ENCODE data around the gene SLC25A22. TPM values are rescaled to one million over a fixed set of nuclear protein-coding genes. Genes with fewer than 3 reads are reported as not detected.

Gene SLC25A22
- total and polyA plus RNA-seq, 9 of the 15 experiments (the other 6 are each of a cell fraction or from before 2014, with no cell fraction given): 0.41 to 55.4 (median 11.4) TPM

- TF ChIP-seq, protein P1, sequence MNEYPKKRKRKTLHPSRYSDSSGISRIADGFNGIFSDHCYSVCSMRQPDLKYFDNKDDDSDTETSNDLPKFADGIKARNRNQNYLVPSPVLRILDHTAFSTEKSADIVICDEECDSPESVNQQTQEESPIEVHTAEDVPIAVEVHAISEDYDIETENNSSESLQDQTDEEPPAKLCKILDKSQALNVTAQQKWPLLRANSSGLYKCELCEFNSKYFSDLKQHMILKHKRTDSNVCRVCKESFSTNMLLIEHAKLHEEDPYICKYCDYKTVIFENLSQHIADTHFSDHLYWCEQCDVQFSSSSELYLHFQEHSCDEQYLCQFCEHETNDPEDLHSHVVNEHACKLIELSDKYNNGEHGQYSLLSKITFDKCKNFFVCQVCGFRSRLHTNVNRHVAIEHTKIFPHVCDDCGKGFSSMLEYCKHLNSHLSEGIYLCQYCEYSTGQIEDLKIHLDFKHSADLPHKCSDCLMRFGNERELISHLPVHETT (CRISPR knock-in tag; conservative IDR thresholded peaks at IDR 0.05 in 1 of 2, IDR thresholded peaks at IDR 0.05 in 1 of 2): no peak
- no peak for TF ChIP-seq ELF4 (CRISPR knock-in tag; IDR thresholded peaks at IDR 0.05)
- no peak for TF ChIP-seq CBX1 (IDR thresholded peaks at IDR 0.05; ENCODE audit: low read depth)
- TF ChIP-seq DLX4 (CRISPR knock-in tag; IDR thresholded peaks at IDR 0.05): no peak
- TF ChIP-seq MEIS2 (IDR thresholded peaks at IDR 0.05; ENCODE audit: partially characterized antibody): no peak
- peak; percentile 78 for TF ChIP-seq L3MBTL2 (IDR thresholded peaks at IDR 0.05)
- no peak for TF ChIP-seq ADNP (tag; IDR thresholded peaks at IDR 0.05)
- no peak for TF ChIP-seq ZKSCAN1 (IDR thresholded peaks at IDR 0.05; ENCODE audit: low read depth, low read length)
- no peak for TF ChIP-seq PCBP2 (IDR thresholded peaks at IDR 0.05; ENCODE audit: low read depth, low read length, poor library complexity, severe bottlenecking)
- no peak for TF ChIP-seq FOXJ2 (tag; IDR thresholded peaks at IDR 0.05)
- no peak for TF ChIP-seq TAF1 (IDR thresholded peaks at IDR 0.05; ENCODE audit: control insufficient read depth, extremely low read depth, insufficient read depth, low read length, severe bottlenecking)
- no peak for TF ChIP-seq ARID2 (IDR thresholded peaks at IDR 0.05)
- TF ChIP-seq NFXL1 (CRISPR knock-in tag; IDR thresholded peaks at IDR 0.05): no peak
- no peak for TF ChIP-seq KLF13 (tag; IDR thresholded peaks at IDR 0.05; ENCODE audit: borderline replicate concordance, low read depth)
- TF ChIP-seq ZNF224 (CRISPR knock-in tag; IDR thresholded peaks at IDR 0.05): no peak
- no peak for TF ChIP-seq ELF2 (CRISPR knock-in tag; IDR thresholded peaks at IDR 0.05)
- TF ChIP-seq TRIM24 (IDR thresholded peaks at IDR 0.05): no peak
- no peak for TF ChIP-seq ZFP30 (CRISPR knock-in tag; IDR thresholded peaks at IDR 0.05; ENCODE audit: borderline replicate concordance)
- TF ChIP-seq NUFIP1 (IDR thresholded peaks at IDR 0.05; ENCODE audit: partially characterized antibody): no peak
- no peak for TF ChIP-seq RBM15 (IDR thresholded peaks at IDR 0.05; ENCODE audit: insufficient read depth, low read length)
- no peak for TF ChIP-seq WHSC1 (IDR thresholded peaks at IDR 0.05; ENCODE audit: low read length)
- TF ChIP-seq, protein P2, sequence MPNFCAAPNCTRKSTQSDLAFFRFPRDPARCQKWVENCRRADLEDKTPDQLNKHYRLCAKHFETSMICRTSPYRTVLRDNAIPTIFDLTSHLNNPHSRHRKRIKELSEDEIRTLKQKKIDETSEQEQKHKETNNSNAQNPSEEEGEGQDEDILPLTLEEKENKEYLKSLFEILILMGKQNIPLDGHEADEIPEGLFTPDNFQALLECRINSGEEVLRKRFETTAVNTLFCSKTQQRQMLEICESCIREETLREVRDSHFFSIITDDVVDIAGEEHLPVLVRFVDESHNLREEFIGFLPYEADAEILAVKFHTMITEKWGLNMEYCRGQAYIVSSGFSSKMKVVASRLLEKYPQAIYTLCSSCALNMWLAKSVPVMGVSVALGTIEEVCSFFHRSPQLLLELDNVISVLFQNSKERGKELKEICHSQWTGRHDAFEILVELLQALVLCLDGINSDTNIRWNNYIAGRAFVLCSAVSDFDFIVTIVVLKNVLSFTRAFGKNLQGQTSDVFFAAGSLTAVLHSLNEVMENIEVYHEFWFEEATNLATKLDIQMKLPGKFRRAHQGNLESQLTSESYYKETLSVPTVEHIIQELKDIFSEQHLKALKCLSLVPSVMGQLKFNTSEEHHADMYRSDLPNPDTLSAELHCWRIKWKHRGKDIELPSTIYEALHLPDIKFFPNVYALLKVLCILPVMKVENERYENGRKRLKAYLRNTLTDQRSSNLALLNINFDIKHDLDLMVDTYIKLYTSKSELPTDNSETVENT (CRISPR knock-in tag; IDR thresholded peaks at IDR 0.05): no peak
- TF ChIP-seq EP400 (IDR thresholded peaks at IDR 0.05): peak; percentile 81
Measured at GRCh38 chr11:838441-839279, 40.6 kb upstream of the SLC25A22 start (continued).

All from K562 (cell line).